Muscle of leg (tissue), 16 donors: ENCODE measurements around the gene SLC22A23. TPM values are rescaled to one million over a fixed set of nuclear protein-coding genes. Genes with fewer than 3 reads are reported as not detected.

Source experiments
- DNase-seq: peaks from one replicate; pipeline ENCODE4 v3.0.0; 2013
- H3K27ac ChIP-seq: one replicate; pipeline ENCODE4 v1.5.1; 2013; ENCODE audit warnings: mild to moderate bottlenecking, low read length, control low read depth
- H3K27me3 ChIP-seq: one replicate; pipeline ENCODE4 v1.6.1; 2013; ENCODE audit warnings: low read length; ENCODE audit not compliant: control insufficient read depth, insufficient read depth
- H3K36me3 ChIP-seq: one replicate; pipeline ENCODE4 v1.6.1; 2013; ENCODE audit warnings: low read length; ENCODE audit not compliant: control insufficient read depth, insufficient read depth
- H3K4me1 ChIP-seq: one replicate; pipeline ENCODE4 v1.6.1; 2013; ENCODE audit warnings: low read length; ENCODE audit not compliant: control insufficient read depth, insufficient read depth
- H3K4me3 ChIP-seq: one replicate; pipeline ENCODE4 v1.5.1; 2013; ENCODE audit warnings: low read length, control low read depth
- H3K9me3 ChIP-seq: replicated peaks from 2 replicates; pipeline ENCODE4 v1.6.1; 2013; ENCODE audit warnings: low read depth, low read length; ENCODE audit not compliant: control insufficient read depth
- WGBS: methylation state at CpG from one replicate; pipeline ENCODE4 v1.1.5; 2013; ENCODE audit warnings: missing lambda C conversion rate; ENCODE audit not compliant: insufficient coverage; 5-methylcytosine and 5-hydroxymethylcytosine counted together
- long read RNA-seq, 11 donors: transcript quantifications; one replicate each; lab custom pipeline, GENCODE V29; 2026
- polyA plus RNA-seq, 8 donors: library from polyadenylated mRNA; unstranded; fragments of 120-200 nt; gene quantifications; one replicate each; pipeline versions ENCODE4 v1.2.1 to v1.2.3, GENCODE V29; 2013; ENCODE audit warnings: inconsistent platforms in 1 of 8, low replicate concordance in 1 of 8; ENCODE audit not compliant: insufficient read length in 8 of 8, insufficient read depth in 1 of 8
- total RNA-seq: library from RNA; stranded (reverse); fragments of 120-200 nt; gene quantifications from one replicate; pipeline ENCODE4 v1.2.4, GENCODE V29; 2013

The SLC22A23 gene, protein sequence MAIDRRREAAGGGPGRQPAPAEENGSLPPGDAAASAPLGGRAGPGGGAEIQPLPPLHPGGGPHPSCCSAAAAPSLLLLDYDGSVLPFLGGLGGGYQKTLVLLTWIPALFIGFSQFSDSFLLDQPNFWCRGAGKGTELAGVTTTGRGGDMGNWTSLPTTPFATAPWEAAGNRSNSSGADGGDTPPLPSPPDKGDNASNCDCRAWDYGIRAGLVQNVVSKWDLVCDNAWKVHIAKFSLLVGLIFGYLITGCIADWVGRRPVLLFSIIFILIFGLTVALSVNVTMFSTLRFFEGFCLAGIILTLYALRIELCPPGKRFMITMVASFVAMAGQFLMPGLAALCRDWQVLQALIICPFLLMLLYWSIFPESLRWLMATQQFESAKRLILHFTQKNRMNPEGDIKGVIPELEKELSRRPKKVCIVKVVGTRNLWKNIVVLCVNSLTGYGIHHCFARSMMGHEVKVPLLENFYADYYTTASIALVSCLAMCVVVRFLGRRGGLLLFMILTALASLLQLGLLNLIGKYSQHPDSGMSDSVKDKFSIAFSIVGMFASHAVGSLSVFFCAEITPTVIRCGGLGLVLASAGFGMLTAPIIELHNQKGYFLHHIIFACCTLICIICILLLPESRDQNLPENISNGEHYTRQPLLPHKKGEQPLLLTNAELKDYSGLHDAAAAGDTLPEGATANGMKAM
- 1.1 TPM for total RNA-seq
- polyA plus RNA-seq = 1 to 10 TPM; 2.1 to 6.2 (median 3.0) TPM
- long read RNA-seq, donor 1 = 0 reads
- long read RNA-seq, donor 2 = 0 reads
- long read RNA-seq, donor 3 = 0 reads
- long read RNA-seq, donor 4 = 0 reads
- long read RNA-seq, donor 5, full-length matches to known transcripts = 3 of 3 reads
- long read RNA-seq, donor 5, partial matches to known transcripts = 0 of 3 reads
- long read RNA-seq, donor 5, other reads (novel, unspliced or antisense) = 0 of 3 reads
- long read RNA-seq, donor 6 = 0 reads
- long read RNA-seq, donor 7 = 0 reads
- long read RNA-seq, donor 8, full-length matches to known transcripts = 1 of 1 reads
- long read RNA-seq, donor 8, partial matches to known transcripts = 0 of 1 reads
- long read RNA-seq, donor 8, other reads (novel, unspliced or antisense) = 0 of 1 reads
- long read RNA-seq, donor 9 = 0 reads
- long read RNA-seq, donor 10 = 0 reads
- long read RNA-seq, donor 11 = 0 reads

DNA sequence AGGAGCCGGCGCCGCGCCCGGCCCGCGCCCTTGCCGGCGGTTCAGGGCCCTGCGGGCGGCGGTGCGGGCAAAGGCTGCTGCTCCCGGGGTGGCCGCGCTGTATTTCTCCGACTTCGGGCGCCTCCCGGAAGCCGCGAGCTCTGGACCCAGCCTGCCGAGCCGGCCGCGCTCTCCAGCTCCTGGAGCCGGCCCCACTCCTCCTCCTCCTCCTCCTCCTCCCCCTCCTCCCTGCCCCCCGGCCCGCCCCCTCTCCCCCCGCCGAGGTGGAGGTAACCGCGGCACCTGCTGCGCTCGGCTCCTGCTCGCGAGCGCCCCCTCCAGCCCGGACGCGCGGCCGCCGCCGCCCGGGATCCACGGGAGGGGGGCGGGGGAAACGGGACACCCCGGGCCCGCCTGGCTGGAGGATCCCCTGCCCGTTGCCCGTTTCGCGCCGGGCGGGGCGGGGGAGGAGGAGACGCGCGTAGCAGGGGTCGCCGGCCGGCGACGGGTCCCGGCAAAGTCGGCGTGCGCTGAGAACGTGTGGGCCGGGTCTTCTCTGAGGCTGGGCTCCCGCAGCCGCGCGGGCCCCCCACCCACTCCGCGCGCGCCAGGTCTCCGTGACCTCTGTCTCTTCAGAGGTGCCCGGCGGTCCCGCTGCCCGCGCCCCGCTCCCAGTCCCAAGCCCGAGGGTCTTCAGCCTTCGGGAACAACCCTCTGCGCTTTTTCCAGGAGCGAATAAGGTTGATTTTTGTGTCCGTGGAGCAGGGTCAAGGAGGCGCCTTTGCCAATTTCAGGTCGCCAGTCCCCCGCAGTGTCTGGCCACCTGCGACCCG is at the start of gene SLC22A23:
TSS of gene SLC22A23 (minus strand) at position 153 of the 812 bp plus-strand sequence. CDS start 491 bp downstream, outside the sequence.
- no peaks in the 10 kb centered on the region for H3K9me3 ChIP-seq
- no peaks in the 10 kb centered on the region for H3K36me3 ChIP-seq
- no peak within 1 kb of the TSS for H3K27ac ChIP-seq
- H3K4me1 ChIP-seq = peaks cover 21% of the 10 kb centered on the region
- WGBS = under 1% methylated on average over 66 of the region's 97 CpGs
- H3K27me3 ChIP-seq = peaks cover 51% of the 10 kb centered on the region
- peak; percentile 75 for DNase-seq
- peak within 1 kb of the TSS; percentile 51 for H3K4me3 ChIP-seq

DNA sequence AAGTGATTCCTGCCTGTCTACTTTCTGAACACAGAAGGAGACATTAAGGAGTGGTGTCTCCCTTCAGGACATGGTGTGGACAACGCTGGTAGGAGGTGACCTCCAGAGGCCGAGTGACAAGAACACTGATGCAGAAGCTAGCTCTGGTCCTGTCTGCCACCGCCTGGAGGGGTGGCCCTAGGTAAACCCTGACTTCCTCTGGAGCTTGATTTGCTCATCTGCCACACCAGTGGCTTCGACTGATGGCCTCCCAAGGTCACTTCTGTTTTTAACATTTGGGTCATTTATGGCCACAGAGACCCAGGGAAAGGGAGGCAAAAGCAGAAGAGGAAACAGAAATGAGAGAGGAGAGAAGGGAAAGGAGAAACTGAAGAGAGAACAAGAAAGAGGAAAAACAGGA is 49.4 kb upstream of the SLC22A23 start:
- Histone ChIP-seq H3K4me1 (peaks cover 7% of the 10 kb centered on the region), H3K27ac (no peak overlapping the region), H3K4me3 (no peak overlapping the region), H3K9me3 (no peaks in the 10 kb centered on the region), H3K27me3 (peaks cover 5% of the 10 kb centered on the region), H3K36me3 (no peaks in the 10 kb centered on the region)
- DNase-seq = peak; percentile 33
- WGBS = 54% methylated on average over 4 of the region's 4 CpGs

DNA sequence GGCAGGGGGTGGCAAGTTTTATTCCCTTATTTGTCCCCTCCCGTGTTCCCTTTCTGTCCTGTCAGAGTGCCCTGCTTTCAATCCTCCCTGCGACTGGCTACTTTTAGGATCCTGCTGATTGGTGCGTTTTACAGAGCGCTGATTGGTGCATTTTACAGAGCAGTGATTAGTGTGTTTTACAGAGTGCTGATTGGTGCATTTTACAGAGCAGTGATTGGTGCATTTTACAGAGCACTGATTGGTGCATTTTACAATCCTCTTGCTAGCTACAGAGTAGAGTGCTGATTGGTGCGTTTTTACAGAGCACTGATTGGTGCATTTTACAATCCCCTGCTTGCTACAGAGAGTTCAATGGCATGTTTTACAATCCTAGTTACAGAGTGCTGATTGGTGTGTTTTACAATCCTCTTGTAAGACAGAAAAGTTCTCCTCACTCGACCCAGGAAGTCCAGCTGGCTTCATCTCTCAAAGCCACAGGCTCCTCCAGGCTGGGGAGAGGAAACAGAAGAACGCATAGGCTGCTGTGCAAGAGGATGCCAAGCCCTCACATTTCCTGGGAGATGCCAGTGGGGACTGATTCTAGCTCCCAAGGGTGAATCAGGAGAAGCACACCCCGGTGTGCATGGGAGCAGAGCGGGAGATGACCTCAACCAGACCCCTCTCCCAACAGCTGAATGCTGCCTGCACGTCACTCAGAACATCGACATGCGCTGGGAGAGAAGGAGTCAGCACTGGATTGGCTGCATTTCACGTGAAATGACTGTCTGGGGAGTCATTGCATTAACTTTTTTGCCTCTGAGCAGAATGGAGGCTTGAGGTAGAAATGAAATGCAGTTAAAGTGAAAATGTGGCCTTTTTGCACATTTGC is 48.3 kb upstream of the SLC22A23 start:
- peaks cover 7% of the 10 kb centered on the region for H3K4me1 ChIP-seq
- DNase-seq = peak; percentile 54
- no peaks in the 10 kb centered on the region for H3K27me3 ChIP-seq
- H3K27ac ChIP-seq = no peak overlapping the region
- no peak overlapping the region for H3K4me3 ChIP-seq
- 41% methylated on average over 7 of the region's 13 CpGs for WGBS
- no peaks in the 10 kb centered on the region for H3K36me3 ChIP-seq
- H3K9me3 ChIP-seq = no peaks in the 10 kb centered on the region

DNA sequence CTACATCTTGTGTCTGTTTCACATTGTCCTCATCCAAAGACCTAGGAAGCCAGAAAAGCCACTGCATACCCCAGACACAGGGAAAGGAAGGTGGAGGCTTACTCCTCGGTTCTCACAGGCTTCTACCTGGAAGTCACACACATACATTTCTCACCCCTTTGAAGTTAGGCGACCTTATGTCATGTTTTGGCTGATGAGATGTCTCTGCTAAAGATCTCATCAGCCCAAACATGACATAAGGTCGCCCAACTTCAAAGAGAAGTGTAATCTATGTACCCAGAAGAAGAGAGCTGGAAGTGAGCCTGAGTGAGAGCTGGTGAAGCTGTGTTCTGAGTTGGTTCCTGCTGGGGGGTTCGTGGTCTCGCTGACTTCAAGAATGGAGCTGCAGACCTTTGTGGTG is 47.5 kb upstream of the SLC22A23 start:
- Histone ChIP-seq H3K4me1 (peaks cover 7% of the 10 kb centered on the region), H3K9me3 (no peaks in the 10 kb centered on the region), H3K36me3 (no peaks in the 10 kb centered on the region), H3K4me3 (no peak overlapping the region), H3K27me3 (no peaks in the 10 kb centered on the region), H3K27ac (no peak overlapping the region)
- 86% methylated on average over 2 of the region's 5 CpGs for WGBS
- DNase-seq = no peak

DNA sequence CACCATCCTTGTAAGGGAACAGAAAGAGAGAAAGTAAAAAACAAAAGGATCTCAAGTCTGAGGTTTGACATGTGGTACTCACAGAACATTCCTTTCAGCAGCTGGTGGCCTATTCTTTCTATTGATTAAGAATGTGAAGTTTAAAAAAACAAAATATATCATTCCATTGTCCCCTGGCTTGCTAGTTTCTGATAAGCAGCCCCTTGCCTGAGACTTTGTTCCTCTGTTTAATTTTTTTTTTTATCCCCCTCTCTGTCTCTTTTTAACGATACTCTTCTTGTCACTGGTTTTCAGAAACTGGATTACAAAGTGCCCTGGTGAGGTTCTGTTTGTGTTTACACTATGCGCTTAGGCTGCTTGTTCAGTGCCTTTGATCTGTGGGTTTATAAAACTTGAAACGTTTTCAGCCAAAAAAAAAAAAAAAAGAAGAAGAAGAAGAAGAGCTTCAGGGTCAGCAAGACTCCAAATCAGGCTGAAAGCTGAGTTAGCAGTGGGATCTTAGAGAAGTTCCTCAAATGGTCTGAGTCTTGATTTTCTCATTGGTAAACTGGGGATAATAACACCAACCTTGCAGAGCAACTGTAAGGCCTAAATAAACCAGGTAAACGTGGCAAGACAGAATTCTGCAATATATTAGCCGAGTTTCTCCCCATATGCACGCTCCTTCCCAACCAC is 45.1 kb upstream of the SLC22A23 start:
- no CpG with 5 or more reads among the region's 6 CpGs for WGBS
- Histone ChIP-seq H3K36me3 (no peaks in the 10 kb centered on the region), H3K27me3 (no peaks in the 10 kb centered on the region), H3K4me3 (no peak overlapping the region), H3K4me1 (peaks cover 7% of the 10 kb centered on the region), H3K27ac (no peak overlapping the region), H3K9me3 (no peaks in the 10 kb centered on the region)
- DNase-seq = peak; percentile 50

DNA sequence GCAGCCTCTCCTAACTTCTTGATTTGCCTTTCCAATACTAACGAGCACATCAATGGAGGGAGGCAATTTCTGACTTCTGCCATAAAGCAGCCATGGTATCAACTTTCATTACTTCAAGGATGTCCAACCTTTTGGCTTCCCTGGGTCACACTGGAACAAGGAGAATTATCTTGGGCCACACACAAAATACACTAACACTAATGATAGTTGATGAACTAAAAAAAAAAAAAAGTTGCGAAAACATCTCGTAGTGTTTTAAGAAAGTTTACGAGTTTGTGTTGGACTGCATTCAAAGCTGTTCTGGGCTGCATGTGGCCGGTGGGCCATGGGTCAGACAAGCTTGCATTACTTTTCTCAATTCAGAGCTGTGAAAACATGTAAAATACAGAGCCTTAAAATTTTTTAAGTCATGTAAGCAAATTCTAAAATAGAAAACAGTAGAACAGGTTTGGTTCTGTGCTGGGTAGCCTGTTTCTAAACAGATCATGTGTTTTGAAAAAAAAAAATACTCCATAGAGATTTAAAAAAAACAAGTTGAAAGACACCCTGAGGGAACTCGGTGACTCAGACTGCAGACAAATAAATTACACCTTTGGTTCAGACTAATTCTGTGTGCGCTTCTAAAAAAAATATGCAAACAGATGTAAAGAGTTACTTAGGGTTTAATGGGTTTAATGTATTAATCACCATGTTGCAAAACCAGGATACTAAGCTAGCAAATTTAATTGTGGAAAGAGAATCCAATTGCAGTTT is 43.6 kb upstream of the SLC22A23 start:
- DNase-seq = no peak
- no peaks in the 10 kb centered on the region for H3K9me3 ChIP-seq
- peaks cover 2% of the 10 kb centered on the region for H3K4me1 ChIP-seq
- H3K27ac ChIP-seq = no peak overlapping the region
- H3K4me3 ChIP-seq = no peak overlapping the region
- H3K36me3 ChIP-seq = no peaks in the 10 kb centered on the region
- WGBS = no CpG with 5 or more reads among the region's 7 CpGs
- H3K27me3 ChIP-seq = no peaks in the 10 kb centered on the region

DNA sequence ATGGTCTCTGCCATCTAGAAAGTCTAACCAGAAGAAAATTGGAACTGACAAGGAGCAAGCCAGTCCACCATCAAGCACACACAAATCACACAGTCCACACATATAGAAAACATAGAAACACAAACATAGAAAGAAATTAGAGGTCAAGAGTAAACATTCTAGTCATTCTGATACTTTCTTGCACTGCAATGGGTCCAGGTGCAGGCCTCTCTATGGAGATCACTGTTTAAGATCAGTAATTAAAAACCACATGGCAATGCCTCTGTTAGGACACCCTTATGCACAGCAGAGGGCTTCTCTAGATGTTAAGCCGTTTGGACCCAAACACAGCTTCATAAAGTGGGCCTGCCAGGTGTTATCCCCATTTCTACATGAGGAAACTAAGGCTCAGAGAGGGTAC is 42.8 kb upstream of the SLC22A23 start:
- no peak overlapping the region for H3K4me3 ChIP-seq
- DNase-seq = no peak

DNA sequence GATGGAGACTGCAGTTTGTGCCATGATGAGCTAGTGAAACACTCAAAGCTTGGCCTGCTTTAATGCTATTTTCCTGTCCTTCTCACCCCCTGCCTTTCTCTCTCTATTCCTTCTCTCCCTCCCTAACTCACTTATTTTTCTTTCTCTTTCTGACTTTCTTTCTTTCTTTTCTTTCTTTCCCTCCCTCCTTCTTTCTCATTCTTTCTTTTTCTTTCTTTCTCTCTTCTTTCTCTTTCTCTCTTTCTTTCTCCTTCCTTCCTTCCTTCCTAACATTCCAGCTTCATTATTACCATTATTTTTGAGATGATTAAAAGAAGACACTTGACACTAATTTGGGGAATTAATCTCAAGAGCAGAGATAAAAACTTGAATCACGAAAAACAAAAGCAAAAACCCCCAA is 39.5 kb upstream of the SLC22A23 start:
- H3K9me3 ChIP-seq = no peaks in the 10 kb centered on the region
- WGBS = no CpG with 5 or more reads among the region's 1 CpG
- H3K27me3 ChIP-seq = no peaks in the 10 kb centered on the region
- no peak overlapping the region for H3K27ac ChIP-seq
- H3K4me3 ChIP-seq = no peak overlapping the region
- DNase-seq = no peak
- H3K4me1 ChIP-seq = no peaks in the 10 kb centered on the region
- no peaks in the 10 kb centered on the region for H3K36me3 ChIP-seq

More for the DNA sequence above, 42.8 kb upstream of the SLC22A23 start:
- Histone ChIP-seq H3K4me1 (no peaks in the 10 kb centered on the region), H3K27ac (no peak overlapping the region), H3K9me3 (no peaks in the 10 kb centered on the region), H3K36me3 (no peaks in the 10 kb centered on the region), H3K27me3 (no peaks in the 10 kb centered on the region)
- WGBS = 60% methylated on average over 1 of the region's 1 CpG
